T-helper 2 cell (primary cell): ENCODE results near the gene TTC28.
"Not testable (repeated sequence)": the region's sequence is repeated elsewhere in the genome, so short reads cannot be mapped to it uniquely, and the experiment has no call there.

Experiments used
- DNase-seq, 5 experiments: peaks; one replicate each; pipeline versions ENCODE4 v3.0.0 to v3.0.0-alpha.2; 2012 to 2022

The TTC28 gene

GRCh38 chr22:28674121-28674563, 5.5 kb downstream of the TTC28 start:
- DNase-seq = peak in 2 of 5 experiments; percentile 56 to 88

DNA sequence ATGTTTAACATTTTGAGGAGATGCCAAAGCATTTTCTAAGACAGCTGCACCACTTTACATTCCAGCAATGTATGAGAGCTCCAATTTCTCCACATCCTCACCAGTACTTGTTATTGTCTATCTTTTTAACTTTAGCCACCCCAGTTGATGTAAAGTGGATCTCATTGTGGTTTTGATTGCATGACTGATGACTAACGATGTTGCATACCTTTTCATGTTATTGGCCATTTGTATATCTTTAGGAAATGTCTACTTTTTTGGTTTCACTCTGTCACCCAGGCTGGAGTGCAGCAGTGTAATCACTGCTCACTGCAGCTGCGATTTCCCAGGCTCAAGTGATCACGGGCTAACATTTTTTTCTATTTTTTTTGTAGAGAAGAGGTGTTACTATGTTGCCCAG, 8.9 kb downstream of the TTC28 start:
- DNase-seq = peak in 1 of 5 experiments; percentile 5

DNA sequence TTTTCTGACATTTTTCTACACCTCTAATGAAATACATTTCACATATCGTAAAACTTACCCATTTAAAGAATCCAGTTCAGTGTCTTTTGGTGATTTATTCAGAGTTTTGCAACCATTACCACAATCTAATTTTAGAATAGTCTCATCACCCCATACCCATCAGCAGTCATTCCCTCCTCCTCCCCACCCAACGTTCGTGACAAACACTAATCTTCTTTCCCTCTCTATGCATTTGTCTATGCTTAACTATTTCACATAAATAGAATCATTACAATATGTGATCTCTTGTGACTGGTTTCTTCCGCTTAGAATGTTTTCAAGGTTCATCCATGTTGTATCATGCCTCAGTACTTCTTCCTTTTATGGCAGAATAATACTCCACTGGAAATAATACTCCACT, 9.5 kb downstream of the TTC28 start:
- no peak for DNase-seq

GRCh38 chr22:28669387-28669786, 10.3 kb downstream of the TTC28 start:
- no peak for DNase-seq

DNA sequence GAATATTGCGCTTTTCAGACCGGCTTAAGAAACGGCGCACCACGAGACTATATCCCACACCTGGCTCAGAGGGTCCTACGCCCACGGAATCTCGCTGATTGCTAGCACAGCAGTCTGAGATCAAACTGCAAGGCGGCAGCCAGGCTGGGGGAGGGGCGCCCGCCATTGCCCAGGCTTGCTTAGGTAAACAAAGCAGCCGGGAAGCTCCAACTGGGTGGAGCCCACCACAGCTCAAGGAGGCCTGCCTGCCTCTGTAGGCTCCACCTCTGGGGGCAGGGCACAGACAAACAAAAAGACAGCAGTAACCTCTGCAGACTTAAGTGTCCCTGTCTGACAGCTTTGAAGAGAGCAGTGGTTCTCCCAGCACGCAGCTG, 16.1 kb downstream of the TTC28 start:
- not testable (repeated sequence) for DNase-seq

- DNase-seq = no peak
These were observed 21.2 kb downstream of the TTC28 start for GRCh38 chr22:28658448-28658847.

DNA sequence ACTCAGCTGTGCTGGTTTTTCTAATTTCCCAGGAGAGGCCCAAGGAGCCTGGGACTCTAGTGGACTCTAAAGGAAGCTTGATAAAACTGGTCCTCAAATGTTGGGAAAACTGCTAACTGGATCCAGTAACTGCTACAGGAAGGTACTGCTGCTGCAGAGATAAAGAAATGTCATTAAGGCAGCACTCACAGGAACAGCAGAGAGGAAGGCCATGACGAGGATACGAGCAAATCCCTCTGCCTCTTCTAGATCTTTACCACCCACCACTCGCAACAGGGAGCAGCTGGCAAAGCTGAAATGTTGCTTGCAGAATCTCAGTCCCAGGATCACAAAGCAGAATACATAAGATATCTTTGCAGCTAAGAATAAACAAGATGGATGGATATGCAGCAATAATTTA, 23.5 kb downstream of the TTC28 start:
- DNase-seq = no peak

- DNase-seq = no peak
These were observed 29.2 kb downstream of the TTC28 start for GRCh38 chr22:28650463-28650862.

- no peak for DNase-seq
These were observed 30.8 kb downstream of the TTC28 start for GRCh38 chr22:28648792-28649191.

- no peak for DNase-seq
These were observed 32.4 kb downstream of the TTC28 start for GRCh38 chr22:28647216-28647615.

DNA sequence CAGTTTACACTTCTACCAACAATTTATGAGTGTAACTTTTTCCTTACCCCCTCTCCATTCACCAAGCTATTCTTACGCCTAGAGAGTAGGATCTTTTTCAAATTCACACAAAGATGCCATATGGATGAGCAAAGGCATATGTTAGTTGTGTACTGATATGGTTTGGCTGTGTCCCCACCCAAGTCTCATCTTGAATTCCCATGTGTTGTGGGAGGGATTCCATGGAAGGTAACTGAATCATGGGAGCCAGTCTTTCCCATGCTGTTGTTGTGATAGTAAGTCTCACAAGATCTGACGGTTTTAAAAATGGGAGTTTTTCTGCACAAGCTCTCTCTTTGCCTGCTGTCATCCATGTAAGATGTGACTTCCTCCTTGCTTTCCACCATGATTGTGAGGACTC, 40.3 kb downstream of the TTC28 start:
- DNase-seq = no peak

GRCh38 chr22:28637225-28637624, 42.4 kb downstream of the TTC28 start:
- DNase-seq = no peak

GRCh38 chr22:28630177-28630574, 49.5 kb downstream of the TTC28 start:
- no peak for DNase-seq

- DNase-seq = no peak
These were observed 50.0 kb downstream of the TTC28 start for GRCh38 chr22:28629420-28630176.

- no peak for DNase-seq
These were observed 50.9 kb downstream of the TTC28 start for GRCh38 chr22:28628766-28629165.

DNA sequence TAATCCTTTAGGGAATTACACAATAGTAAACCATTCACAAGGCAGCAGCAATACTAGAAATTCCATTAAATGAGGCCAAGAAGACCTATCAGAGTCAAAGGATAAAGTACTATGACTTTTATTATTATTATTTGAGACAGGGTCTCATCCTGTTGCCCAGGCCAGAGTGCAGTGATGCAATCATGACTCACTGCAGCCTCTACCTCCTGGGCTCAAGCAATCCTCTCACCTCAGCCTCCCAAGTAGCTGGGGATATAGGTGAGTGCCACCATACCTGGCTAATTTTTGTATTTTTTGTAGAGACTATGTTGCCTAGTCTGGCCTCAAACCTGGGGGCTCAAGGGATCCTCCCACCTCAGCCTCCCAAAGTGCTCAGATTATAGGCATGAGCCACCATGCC, 51.8 kb downstream of the TTC28 start:
- DNase-seq = no peak

DNA sequence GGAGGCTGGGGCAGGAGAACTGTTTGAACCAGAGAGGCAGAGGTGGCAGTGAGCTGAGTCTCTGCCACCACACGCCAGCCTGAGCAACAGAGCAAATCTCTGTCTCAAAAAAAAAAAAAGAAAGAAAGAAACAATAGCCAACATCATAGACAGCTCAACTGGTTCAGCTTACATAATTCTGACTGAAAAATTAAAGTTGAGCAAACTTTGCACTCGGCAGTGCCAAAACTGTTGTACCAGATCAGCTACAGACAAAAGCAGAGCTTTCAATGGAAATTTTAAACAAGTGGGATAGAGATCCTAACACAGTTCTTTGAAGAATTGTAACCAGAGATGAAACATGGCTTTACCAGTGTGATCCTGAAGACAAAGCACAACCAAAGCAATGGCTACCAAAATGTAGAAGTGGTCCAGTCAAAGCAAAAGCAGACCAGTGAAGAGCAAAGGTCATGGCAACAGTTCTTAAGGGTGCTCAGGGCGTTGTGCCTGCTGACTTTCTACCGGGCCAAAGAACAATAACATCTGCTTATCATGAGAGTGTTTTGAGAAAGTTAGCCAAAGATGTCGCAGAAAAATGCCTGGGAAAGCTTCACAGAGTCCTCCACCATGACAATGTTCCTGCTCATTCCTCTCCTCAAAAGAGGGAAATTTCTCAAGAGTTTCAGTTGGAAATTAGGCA, 59.3 kb downstream of the TTC28 start:
- no peak for DNase-seq

DNA sequence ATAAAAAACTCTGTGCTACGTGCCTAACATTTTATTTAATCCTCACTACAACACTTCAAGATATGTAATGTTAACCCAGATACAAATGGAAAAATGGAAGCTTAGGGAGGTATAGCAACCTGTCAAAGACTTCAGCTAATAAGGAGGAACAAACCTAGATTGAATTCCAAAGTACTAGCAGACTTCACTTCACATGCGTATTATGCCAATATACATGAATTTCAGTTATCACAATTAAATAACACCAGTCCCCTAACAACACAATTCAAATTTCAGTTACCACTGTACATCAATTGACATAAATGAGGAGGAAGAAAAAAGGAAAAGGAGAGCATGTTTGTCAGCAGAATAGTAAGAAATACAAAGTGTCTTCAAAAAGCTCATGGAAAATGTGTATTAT, 60.4 kb downstream of the TTC28 start:
- DNase-seq = no peak

- not testable (repeated sequence) for DNase-seq
These were observed 64.2 kb downstream of the TTC28 start for GRCh38 chr22:28615423-28615822.

- DNase-seq = no peak
These were observed 69.7 kb downstream of the TTC28 start for GRCh38 chr22:28609921-28610320.

DNA sequence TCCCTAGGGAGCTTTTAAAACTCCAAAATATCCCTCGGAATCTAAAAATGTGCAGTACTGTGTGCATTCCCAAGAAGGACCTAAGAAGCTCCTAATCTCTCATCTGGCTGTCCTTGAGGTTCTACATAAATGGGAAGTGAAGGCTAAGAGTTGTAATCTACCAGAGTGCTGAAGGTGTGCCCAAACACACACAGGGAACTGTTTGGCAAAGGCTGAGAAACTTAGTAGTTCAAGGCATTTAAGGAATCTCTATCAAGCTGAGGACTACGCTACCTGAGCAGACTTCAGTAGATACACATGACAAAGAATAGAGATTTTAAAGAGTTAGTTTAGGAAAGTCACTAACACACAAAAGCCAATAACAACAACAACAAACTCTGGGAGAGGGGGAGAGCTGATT, 71.1 kb downstream of the TTC28 start:
- no peak for DNase-seq

DNA sequence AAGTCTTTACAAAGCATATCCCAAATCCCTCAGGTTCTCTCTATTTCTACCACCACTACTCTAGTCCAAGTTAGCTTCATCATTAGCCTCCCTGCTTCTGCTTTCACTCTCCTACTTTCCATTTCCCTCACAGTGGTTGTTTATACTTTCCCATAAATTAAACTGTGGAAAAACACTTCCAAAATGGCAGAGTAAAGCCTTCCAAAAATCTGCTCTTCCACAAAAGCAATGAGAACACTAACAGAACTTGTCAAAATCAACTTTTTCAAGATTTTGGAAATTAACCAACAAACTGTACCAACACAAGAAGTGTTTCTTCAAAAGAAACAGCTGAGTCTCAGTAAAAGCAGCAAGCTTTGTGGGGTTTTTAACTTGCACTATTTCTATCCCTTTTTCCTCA, 71.8 kb downstream of the TTC28 start:
- no peak for DNase-seq

GRCh38 chr22:28604966-28605761, 74.5 kb downstream of the TTC28 start:
- no peak for DNase-seq

- no peak for DNase-seq
These were observed 77.7 kb downstream of the TTC28 start for GRCh38 chr22:28601915-28602314.
